Activated naive CD8-positive, alpha-beta T cell treated with anti-CD3 and anti-CD28 coated beads, Interleukin-2, amount 10 ng/mL, durations not matched to agents 7 days and 5 days (primary cell): Measurements from ENCODE around the gene LRRC37B. TPM values are rescaled to one million over a fixed set of nuclear protein-coding genes. Genes with fewer than 3 reads are reported as not detected.
"Not testable (repeated sequence)": the region's sequence is repeated elsewhere in the genome, so short reads cannot be mapped to it uniquely, and the experiment has no call there.

Source experiments
- ATAC-seq: fragments of 150-1000 bp; cut with Tn5 transposase; one replicate; pipeline ENCODE4 v1.10.0; 2021; ENCODE audit warnings: low read depth, moderate library complexity
- POLR2A ChIA-PET: fragments of 350-600 bp; sonication (Branson Sonifier 250); formaldehyde crosslinking; loops from one replicate; lab custom pipeline; 2021; ENCODE audit warnings: antibody characterized with exemption; lab: Charles Lee
- DNase-seq: peaks from one replicate; pipeline ENCODE4 v3.0.0; 2021
- H3K27ac Mint-ChIP-seq: one replicate; pipeline ENCODE4 v1.8.0; 2022; ENCODE audit warnings: mild to moderate bottlenecking, mixed read lengths
- H3K27me3 Mint-ChIP-seq: one replicate; pipeline ENCODE4 v1.8.0; 2022; ENCODE audit warnings: mild to moderate bottlenecking, moderate library complexity, mixed read lengths
- H3K36me3 Mint-ChIP-seq: one replicate; pipeline ENCODE4 v1.8.0; 2021; ENCODE audit warnings: mild to moderate bottlenecking, mixed read lengths
- H3K4me1 Mint-ChIP-seq: one replicate; pipeline ENCODE4 v1.8.0; 2021; ENCODE audit warnings: mixed read lengths
- H3K4me3 Mint-ChIP-seq: one replicate; pipeline ENCODE4 v1.8.0; 2022; ENCODE audit warnings: mild to moderate bottlenecking, moderate library complexity, mixed read lengths
- H3K9me3 Mint-ChIP-seq: one replicate; pipeline ENCODE4 v1.8.0; 2021; ENCODE audit warnings: mixed read lengths
- total RNA-seq, 2 experiments: library from RNA; stranded (reverse); gene quantifications; one replicate each; pipeline ENCODE4 v1.2.3, GENCODE V29; 2021

Gene LRRC37B
- total RNA-seq, 2 experiments from 2014 or later, result 51.5 to 58.3 TPM

DNA sequence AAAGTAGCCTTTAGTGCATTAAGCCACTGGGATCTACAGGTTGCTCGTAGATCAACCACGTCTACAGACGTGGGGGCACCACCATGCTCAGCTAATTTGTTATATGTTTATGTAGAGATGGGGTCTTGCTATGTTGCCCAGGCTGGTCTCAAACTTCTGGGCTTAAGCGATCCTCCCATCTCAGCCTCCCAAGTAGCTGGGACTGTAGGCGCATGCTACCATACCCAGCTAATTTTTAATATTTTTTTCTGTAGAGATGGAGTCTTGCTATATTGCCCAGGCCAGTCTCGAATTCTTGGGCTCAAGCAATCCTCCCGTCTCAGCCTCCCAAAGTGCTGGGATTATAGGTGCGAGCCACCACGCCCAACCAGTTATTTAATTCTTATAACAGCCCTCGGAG is 49.3 kb downstream of the LRRC37B start:
- H3K4me3 Mint-ChIP-seq, DNase-seq, H3K27ac Mint-ChIP-seq, H3K27me3 Mint-ChIP-seq, H3K4me1 Mint-ChIP-seq, ATAC-seq, POLR2A ChIA-PET, H3K9me3 Mint-ChIP-seq, H3K36me3 Mint-ChIP-seq: not testable (repeated sequence)

DNA sequence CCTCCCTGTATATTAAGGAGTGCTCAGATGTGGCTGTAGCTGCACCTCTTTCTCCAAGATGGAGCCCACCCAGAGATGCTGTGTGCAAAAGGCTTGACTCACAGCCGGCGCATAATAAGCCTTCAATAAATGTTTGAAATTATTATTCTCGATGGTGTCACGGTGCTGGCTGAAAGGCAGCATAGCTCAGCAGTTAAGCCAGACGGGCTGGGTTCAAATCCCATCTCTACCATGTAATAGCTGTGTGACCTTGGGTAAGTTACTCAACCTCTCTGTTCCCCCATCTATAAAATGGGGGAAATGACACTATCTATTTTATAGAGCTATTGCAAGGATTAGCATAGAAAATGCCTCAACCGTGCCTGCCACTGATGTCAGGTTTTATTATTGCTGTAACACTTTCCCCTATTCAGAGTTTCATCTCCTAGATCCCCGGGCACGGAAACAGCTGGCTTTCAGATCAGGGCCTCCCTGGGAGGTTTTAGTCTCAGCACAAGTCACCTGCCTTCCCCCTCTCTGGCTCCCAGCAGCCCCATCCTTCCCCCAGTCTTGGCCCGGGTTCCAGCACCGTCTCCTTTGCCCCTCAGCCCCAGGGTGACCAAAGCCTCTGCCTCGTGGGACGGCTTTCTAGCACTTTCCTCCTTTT is 50.4 kb downstream of the LRRC37B start:
- H3K9me3 Mint-ChIP-seq, H3K4me1 Mint-ChIP-seq, DNase-seq, ATAC-seq, H3K4me3 Mint-ChIP-seq, H3K36me3 Mint-ChIP-seq, H3K27me3 Mint-ChIP-seq, POLR2A ChIA-PET, H3K27ac Mint-ChIP-seq: not testable (repeated sequence)

DNA sequence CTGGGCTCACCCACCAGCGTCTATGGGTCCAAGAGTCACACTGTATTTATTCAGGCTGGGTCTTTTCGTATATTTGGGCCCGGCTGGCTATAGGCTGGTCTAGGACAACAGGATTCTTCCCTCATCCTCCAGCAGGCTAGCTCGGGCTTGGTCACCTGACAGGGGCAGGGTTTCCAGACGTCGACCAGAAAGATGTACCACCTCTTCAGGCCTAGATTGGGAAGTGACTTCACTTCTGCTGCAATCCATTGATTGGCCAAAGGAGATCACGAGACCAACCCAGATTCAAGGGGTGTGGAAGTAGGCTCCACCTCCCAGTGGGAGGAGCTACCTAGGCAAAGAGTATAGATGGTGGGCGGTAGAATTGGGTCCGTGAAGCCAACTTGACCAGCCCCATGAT is 53.5 kb downstream of the LRRC37B start:
- peak; percentile 30 for ATAC-seq
- H3K9me3 Mint-ChIP-seq, H3K4me3 Mint-ChIP-seq, H3K27me3 Mint-ChIP-seq, H3K4me1 Mint-ChIP-seq, POLR2A ChIA-PET, DNase-seq, H3K27ac Mint-ChIP-seq, H3K36me3 Mint-ChIP-seq: not testable (repeated sequence)

DNA sequence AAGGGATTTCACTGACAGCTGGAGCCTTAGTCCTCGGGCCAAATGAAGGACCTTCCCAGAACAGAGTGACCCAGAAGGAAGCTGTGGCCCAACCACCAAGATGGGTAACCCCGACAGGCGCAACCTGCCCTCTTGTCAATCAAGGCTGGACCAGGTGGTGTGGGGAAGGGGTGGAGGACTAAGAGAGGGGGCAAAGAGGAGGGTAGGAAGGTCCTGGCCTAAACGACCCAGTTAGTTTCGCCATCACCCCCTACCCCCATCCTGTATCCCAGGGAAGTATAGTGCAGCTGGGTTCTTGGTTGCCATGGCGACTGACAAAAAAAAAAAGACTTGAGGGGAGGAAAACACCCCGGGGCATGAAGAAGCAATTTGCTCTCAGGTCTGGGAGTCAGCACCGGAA is 54.7 kb downstream of the LRRC37B start:
- DNase-seq, H3K27me3 Mint-ChIP-seq, H3K36me3 Mint-ChIP-seq, H3K4me1 Mint-ChIP-seq, POLR2A ChIA-PET, ATAC-seq, H3K9me3 Mint-ChIP-seq, H3K27ac Mint-ChIP-seq: not testable (repeated sequence)
- peak overlapping the region; percentile 13 for H3K4me3 Mint-ChIP-seq

DNA sequence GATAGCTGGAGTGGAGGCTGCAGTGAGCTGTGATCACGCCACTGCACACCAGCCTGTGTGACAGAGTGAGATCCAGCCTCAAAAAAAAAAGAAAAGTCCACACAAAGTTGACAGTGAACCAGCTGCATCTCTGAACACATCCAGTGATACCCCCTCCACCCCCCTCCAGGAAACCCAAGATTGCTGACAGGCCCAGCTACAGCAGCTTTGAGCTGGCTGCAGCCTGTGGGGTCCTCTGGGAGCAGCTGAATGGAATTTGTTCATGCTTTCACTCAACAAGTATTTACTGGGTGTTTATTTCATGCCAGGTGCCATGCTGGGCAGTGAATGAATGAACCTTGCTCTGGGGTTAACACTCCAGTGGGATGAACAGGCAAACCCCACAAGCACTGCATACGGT is 56.9 kb downstream of the LRRC37B start:
- H3K4me3 Mint-ChIP-seq, DNase-seq, ATAC-seq, H3K27me3 Mint-ChIP-seq, POLR2A ChIA-PET, H3K27ac Mint-ChIP-seq, H3K4me1 Mint-ChIP-seq, H3K9me3 Mint-ChIP-seq, H3K36me3 Mint-ChIP-seq: not testable (repeated sequence)

DNA sequence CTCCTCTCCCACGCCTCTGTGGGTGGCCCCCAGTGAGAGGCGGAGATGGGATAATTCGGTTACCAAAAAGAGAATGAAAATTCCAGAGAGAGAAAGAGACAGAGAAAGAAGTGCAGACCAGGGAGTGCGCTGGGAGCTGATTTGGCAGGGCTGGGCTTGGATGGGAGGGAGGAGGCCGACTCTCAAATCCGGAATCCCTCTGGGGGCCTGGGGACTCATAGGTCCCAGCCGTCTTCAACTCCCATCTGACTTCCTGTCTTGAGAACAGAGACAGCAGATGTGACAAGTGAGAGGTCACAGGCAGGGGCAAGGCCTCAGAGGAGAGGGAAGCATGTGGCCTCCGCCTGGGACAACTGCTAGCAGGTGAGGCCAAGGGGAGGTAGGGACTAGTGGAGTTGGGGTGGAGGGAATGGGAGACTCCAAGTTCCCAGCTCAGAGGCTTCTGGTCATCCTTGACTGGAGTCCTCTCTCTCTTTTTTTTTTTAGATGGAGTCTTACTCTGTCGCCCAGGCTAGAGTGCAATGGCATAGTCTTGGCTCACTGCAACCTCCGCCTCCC is 59.0 kb downstream of the LRRC37B start:
- H3K27ac Mint-ChIP-seq, POLR2A ChIA-PET, DNase-seq, H3K4me1 Mint-ChIP-seq, H3K36me3 Mint-ChIP-seq, H3K27me3 Mint-ChIP-seq, H3K9me3 Mint-ChIP-seq, ATAC-seq, H3K4me3 Mint-ChIP-seq: not testable (repeated sequence)

DNA sequence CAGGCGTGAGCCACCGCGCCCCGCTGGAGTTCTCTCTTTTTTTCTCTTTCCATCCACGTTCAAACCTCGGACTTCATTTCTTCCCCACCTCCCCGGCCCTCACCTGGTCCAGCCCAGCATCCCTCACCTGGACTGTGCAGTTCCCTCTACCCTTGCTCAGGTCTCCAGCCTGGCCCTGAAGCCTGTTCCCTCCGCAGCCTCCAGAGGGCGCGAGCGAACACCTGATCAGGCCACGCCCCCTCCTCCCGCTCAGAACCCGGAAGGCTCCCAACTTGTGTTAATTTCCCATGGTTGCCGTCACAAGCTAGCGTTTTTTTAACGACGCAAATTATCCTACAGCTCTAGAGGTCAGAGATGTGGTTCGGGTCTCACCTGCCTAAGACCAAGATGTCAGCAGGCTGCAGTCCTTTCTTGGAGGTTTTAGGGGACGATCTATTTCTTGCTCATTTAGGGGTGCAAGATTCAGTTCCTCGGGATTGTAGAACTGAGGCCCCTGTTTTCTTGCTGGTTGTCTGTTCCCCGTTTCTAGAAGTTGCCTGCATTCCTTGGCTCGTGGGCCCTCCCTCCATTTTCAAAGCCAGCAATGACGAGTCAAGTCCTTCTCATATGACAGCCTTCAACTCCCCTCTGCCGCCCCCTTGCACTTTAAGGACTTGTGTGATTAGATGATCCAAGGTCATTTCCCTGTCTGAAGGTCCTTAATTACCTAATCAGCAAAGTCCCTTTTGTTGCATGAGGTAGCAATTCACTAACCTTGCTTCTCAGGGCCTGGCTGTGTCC is 59.9 kb downstream of the LRRC37B start:
- ATAC-seq, result peak; percentile 81
- H3K4me1 Mint-ChIP-seq, H3K27me3 Mint-ChIP-seq, H3K36me3 Mint-ChIP-seq, POLR2A ChIA-PET, H3K9me3 Mint-ChIP-seq: not testable (repeated sequence)
- Mint-ChIP-seq H3K4me3 (peak overlapping the region; percentile 39), H3K27ac (peak overlapping the region; percentile 78)
- peak; percentile 74 for DNase-seq

DNA sequence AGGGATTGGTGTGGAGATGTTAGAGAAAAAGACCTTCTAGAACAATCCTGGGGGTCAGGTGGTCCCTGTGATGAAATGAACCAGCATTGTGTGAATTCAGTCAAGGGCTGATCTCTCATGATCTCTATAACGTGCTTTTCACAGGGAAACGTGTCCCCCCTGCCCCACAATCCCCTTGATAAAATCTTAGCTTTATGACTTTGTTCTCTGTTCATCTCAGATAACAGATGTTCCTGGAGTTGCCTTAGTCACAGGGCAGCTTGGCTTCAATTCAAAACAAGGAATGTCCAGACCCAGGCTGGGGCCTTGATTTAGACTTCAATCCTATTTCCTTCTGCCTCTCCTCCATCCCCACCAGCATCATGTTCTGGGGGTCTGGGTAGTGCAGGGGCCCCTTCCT is 61.9 kb downstream of the LRRC37B start:
- ATAC-seq, DNase-seq, H3K4me3 Mint-ChIP-seq, H3K9me3 Mint-ChIP-seq, H3K4me1 Mint-ChIP-seq, H3K27me3 Mint-ChIP-seq, POLR2A ChIA-PET, H3K36me3 Mint-ChIP-seq, H3K27ac Mint-ChIP-seq: not testable (repeated sequence)

DNA sequence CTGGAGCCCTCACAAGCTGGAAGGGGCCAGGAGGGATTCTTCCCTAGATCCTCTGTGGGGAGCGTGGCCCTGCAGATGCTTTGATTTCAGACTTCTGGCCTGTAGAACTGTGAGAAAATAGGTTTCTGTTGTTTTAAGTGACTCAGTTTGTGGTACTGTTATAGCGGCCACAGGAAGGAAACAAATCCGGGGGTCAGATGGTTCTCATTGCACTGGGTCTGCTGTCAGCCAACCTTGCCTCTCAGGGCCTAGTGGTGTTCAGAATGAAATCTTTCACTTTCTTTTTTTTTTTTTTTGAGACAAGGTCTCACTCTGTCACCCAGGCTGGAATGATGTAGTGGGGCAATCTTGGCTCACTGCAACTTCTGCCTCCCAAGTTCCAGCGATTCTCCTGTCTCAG is 64.8 kb downstream of the LRRC37B start:
- DNase-seq, H3K4me1 Mint-ChIP-seq, H3K9me3 Mint-ChIP-seq, H3K36me3 Mint-ChIP-seq, POLR2A ChIA-PET, H3K27me3 Mint-ChIP-seq, H3K4me3 Mint-ChIP-seq: not testable (repeated sequence)
- peak overlapping the region; percentile 76 for H3K27ac Mint-ChIP-seq
- peak; percentile 96 for ATAC-seq

DNA sequence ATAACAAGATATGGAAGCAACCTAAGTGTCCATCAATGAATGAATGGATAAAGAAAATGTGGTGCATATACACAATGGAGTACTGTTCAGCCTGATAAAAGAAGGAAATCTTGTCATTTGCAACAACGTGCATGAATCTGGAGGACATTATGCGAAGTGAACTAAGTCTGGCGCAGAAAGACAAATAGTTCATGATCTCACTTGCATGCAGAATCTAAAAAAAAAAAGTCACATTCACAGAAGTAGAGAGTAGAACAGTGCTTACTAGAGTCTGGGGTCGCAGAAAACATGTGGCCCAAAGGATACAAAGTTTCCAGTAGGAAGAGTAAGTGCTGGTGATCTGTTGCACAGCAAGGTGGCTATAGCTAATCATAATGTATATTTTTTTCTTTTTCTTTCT is 65.9 kb downstream of the LRRC37B start:
- H3K36me3 Mint-ChIP-seq, H3K27me3 Mint-ChIP-seq, H3K9me3 Mint-ChIP-seq, H3K4me3 Mint-ChIP-seq, ATAC-seq, H3K27ac Mint-ChIP-seq, DNase-seq, POLR2A ChIA-PET, H3K4me1 Mint-ChIP-seq: not testable (repeated sequence)

DNA sequence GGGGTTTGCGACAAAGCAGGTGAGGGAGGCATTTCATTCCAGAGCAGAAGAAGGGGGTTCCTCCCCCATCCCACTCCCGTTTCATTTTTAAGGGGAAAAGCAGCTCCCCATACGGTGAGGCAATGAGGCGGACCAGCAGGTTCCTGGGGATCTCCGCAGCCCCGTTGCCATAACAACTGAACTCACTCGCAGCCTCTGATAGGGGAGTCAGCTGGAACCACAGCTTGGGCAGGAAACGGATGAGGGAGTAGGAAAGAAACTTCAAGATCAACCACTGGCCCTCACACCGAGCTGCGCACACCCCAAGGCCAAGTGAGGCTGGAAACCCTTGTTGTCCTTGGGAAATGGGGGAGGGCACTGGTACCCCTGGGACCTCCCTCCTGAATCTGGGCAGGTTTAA is 72.6 kb downstream of the LRRC37B start:
- H3K9me3 Mint-ChIP-seq, H3K27me3 Mint-ChIP-seq, H3K36me3 Mint-ChIP-seq: not testable (repeated sequence)
- Mint-ChIP-seq H3K4me1 (peaks cover 10% of the 10 kb centered on the region), H3K27ac (peak overlapping the region; percentile 93), H3K4me3 (peak overlapping the region; percentile 81)
- ATAC-seq, result peak; percentile 93
- POLR2A ChIA-PET, result interaction anchor here (1.5 kb wide), 1 partner anchor 48 kb away, joined by 6 read pairs; no protein-coding TSS in a partner anchor
- peak; percentile 73 for DNase-seq

DNA sequence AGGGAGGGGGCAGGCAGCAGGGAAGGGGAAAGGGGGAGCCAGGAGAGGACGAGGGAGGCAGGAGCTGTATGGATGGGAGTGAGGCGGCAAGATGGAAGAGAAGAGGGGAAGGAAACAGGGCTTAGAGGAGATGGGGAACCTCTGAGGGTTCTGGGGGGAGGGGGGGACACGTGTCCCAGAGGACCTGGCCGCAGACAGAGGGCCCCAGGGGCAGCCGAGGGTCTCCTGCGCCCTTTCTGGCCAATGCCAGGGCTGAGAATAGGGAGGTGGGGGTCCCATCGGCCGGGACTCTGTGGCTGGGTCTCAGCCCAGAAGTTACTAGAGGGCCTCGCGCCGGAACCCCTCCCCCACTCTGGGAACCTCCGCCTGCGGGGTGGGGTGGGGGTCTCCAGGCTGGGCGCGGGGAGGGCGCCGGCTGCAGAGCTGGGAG is 76.4 kb downstream of the LRRC37B start:
- Mint-ChIP-seq H3K4me3 (peak overlapping the region; percentile 70), H3K27ac (peak overlapping the region; percentile 72)
- DNase-seq, ATAC-seq, H3K36me3 Mint-ChIP-seq, POLR2A ChIA-PET, H3K27me3 Mint-ChIP-seq, H3K4me1 Mint-ChIP-seq, H3K9me3 Mint-ChIP-seq: not testable (repeated sequence)

DNA sequence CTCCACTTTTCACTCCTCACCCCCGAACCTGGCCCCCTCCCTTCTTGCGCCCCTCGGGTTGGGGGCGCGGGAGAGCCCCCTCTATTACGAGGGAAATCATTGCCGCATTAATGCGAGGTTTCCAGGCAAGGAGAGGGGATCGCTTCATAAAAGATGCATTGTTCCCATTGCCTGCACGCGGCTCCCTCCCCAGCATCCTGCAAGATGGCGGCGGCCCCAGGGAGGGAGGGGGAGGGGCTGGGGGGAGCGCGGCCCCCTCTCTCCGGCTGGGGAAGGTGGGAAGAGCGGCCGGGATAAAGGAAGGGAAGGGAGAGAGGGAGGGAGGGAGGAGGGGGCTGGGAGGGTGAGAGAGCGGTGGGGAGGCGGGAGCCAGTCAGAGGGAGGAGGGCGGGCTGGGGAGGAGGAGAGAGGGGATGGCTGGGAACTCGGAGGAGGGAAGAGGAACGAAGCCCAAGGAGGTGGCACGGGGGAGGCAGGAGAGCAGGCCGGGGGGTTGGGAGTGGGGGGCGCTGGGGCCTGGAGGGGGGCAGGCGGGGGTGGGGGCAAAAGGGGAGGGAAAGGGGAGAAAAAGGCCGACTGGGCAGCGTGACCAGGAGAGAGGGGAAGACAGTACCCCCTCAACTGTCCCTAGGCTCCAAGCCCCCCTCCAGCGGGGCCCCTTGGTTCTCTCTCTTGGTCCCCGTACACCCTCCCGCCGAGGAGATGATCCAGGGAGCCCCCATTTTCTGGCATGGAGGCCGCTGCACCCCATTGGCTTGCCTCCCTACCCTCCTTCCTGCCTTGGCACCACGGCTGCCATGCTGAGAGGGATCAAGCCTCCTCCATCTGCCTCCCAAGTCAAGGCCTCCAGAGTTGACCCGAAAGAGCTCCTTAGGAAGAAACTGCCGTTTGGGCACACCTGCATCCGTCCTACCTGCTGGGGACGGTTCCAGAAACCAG is 77.1 kb downstream of the LRRC37B start:
- ATAC-seq, result peak; percentile 4
- DNase-seq, H3K36me3 Mint-ChIP-seq: not testable (repeated sequence)

More for the DNA sequence above, 77.1 kb downstream of the LRRC37B start:
- POLR2A ChIA-PET, H3K9me3 Mint-ChIP-seq, H3K27me3 Mint-ChIP-seq, H3K4me1 Mint-ChIP-seq, H3K27ac Mint-ChIP-seq: not testable (repeated sequence)
- H3K4me3 Mint-ChIP-seq, result peak overlapping the region; percentile 32
